ENCODE results near the gene FKBP11. TPM values are rescaled to one million over a fixed set of nuclear protein-coding genes. Genes with fewer than 3 reads are reported as not detected.
A peak's percentile ranks its signal among the peaks of the same experiment; 100 is the strongest.

The FKBP11 gene
- total and polyA plus RNA-seq, 2 of the 8 experiments (the other 6 are each of a cell fraction or from before 2014, with no cell fraction given) = 45.7 to 65.1 TPM

DNA sequence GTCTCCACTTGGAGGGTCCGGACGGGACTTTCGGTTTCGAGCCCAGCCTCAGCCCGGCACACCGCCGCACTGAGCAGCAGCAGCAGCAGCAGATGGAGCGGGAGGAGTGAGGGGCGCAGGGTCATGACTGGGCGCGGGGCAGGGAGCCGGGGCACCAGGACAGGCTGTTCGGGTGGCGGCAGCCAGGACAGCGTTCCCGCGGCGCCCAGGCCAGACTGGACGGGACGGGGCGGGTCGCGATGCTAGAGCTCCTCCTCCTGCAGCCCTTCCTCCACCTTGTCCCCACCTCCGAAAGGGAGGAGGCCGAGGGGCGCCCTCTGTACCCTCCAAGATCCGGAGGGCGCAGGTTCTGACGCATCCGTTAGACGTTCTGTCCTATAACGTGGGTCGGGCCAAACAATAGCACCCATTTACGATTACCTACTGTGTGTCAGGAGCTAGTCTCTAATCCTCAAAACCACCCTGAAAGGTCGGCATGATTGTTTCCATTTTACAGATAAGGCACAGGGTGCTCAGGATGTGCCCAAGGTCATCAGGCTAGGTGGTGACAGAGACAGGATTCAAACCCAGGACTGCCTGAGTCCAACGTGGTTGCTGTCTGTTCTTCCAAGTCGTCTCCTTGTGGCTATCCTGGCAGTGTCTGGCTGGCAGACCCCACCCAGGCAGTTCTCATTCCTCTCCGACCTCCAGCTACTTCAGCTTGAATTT, at the start of gene FKBP11 (continued):
- TF ChIP-seq, protein P1, sequence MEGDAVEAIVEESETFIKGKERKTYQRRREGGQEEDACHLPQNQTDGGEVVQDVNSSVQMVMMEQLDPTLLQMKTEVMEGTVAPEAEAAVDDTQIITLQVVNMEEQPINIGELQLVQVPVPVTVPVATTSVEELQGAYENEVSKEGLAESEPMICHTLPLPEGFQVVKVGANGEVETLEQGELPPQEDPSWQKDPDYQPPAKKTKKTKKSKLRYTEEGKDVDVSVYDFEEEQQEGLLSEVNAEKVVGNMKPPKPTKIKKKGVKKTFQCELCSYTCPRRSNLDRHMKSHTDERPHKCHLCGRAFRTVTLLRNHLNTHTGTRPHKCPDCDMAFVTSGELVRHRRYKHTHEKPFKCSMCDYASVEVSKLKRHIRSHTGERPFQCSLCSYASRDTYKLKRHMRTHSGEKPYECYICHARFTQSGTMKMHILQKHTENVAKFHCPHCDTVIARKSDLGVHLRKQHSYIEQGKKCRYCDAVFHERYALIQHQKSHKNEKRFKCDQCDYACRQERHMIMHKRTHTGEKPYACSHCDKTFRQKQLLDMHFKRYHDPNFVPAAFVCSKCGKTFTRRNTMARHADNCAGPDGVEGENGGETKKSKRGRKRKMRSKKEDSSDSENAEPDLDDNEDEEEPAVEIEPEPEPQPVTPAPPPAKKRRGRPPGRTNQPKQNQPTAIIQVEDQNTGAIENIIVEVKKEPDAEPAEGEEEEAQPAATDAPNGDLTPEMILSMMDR (IDR thresholded peaks at IDR 0.05; ENCODE audit: control extremely low read depth in 1 of 3, insufficient read depth in 1 of 3, low read depth in 1 of 3, low read length in 3 of 3) = no peak
- TF ChIP-seq NANOG (IDR thresholded peaks at IDR 0.05; ENCODE audit: insufficient read depth, low read depth, low read length, poor library complexity, severe bottlenecking) (no peak), KDM4A (IDR thresholded peaks at IDR 0.05; ENCODE audit: low read depth, low read length, severe bottlenecking) (peak; percentile 70), TAF7 (optimal IDR thresholded peaks at IDR 0.05; ENCODE audit: borderline replicate concordance, low read depth, low read length) (peak; percentile 54), TBP (IDR thresholded peaks at IDR 0.05; ENCODE audit: low read depth, low read length) (no peak), RNF2 (IDR thresholded peaks at IDR 0.05; ENCODE audit: borderline replicate concordance, low read depth, low read length, missing control alignments, poor library complexity, severe bottlenecking) (no peak), CHD1 (IDR thresholded peaks at IDR 0.05; ENCODE audit: low read depth, low read length) (no peak), RFX5 (IDR thresholded peaks at IDR 0.05; ENCODE audit: borderline replicate concordance, low read depth, low read length) (no peak), POLR2AphosphoS5 (IDR thresholded peaks at IDR 0.05; ENCODE audit: low read depth, low read length) (peak; percentile 92), CREB1 (IDR thresholded peaks at IDR 0.05) (peak; percentile 68; the same call in 1 of the 2 replicates), POLR2A (IDR thresholded peaks at IDR 0.05; ENCODE audit: control extremely low read depth in 1 of 2, low read depth in 2 of 2, low read length in 2 of 2) (peak; percentile 56 to 84)
- TF ChIP-seq, protein P2, sequence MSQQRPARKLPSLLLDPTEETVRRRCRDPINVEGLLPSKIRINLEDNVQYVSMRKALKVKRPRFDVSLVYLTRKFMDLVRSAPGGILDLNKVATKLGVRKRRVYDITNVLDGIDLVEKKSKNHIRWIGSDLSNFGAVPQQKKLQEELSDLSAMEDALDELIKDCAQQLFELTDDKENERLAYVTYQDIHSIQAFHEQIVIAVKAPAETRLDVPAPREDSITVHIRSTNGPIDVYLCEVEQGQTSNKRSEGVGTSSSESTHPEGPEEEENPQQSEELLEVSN (IDR thresholded peaks at IDR 0.05) = peak; percentile 1; the same call in 1 of the 2 replicates
- TF ChIP-seq, protein P3, sequence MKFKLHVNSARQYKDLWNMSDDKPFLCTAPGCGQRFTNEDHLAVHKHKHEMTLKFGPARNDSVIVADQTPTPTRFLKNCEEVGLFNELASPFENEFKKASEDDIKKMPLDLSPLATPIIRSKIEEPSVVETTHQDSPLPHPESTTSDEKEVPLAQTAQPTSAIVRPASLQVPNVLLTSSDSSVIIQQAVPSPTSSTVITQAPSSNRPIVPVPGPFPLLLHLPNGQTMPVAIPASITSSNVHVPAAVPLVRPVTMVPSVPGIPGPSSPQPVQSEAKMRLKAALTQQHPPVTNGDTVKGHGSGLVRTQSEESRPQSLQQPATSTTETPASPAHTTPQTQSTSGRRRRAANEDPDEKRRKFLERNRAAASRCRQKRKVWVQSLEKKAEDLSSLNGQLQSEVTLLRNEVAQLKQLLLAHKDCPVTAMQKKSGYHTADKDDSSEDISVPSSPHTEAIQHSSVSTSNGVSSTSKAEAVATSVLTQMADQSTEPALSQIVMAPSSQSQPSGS (IDR thresholded peaks at IDR 0.05; ENCODE audit: low read length) = 0 out of 2 replicates have a peak, but pooled peaks have one; percentile 32

Data from H1 (cell line).